Skin of body (tissue), 2 donors: Measurements from ENCODE around the gene ADAMTSL1. TPM values are rescaled to one million over a fixed set of nuclear protein-coding genes. Genes with fewer than 3 reads are reported as not detected.
A peak's percentile ranks its signal among the peaks of the same experiment; 100 is the strongest.
"Not testable (repeated sequence)": the region's sequence is repeated elsewhere in the genome, so short reads cannot be mapped to it uniquely, and the experiment has no call there.

Source experiments
- DNase-seq: peaks from one replicate; lab custom pipeline; 2025; lab: John Stamatoyannopoulos, UW
- total RNA-seq: library from RNA; depleted of rRNA; stranded (reverse); fragments of >200 nt; gene quantifications from one replicate; pipeline ENCODE4 v1.2.3, GENCODE V29; 2014

Gene ADAMTSL1
- total RNA-seq, 1 donor from 2014 or later = 37.1 TPM

GRCh38 chr9:18851069-18851795 lies 377.3 kb downstream of the ADAMTSL1 start:
- DNase-seq = no peak

DNA sequence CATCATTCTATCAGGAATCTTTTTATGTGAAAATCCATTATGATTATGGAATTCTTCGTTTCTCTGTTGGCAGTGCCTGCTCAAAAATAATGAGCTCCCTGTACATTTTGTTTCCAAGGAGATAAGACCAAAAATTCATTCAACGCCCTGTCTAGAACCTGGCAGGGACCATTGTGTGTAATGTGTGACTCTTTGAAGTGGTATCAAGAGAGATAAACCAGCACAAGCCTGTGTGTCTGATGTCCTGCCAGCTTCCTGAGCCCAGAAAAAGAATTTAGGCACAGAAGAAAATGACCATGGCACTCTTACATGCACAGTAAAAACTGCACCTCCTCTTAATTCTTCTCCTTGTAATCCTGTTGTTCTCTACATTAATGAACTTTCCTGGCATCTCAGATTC lies 381.7 kb downstream of the ADAMTSL1 start:
- DNase-seq = no peak

GRCh38 chr9:18857334-18857733 lies 383.4 kb downstream of the ADAMTSL1 start:
- DNase-seq = no peak

DNA sequence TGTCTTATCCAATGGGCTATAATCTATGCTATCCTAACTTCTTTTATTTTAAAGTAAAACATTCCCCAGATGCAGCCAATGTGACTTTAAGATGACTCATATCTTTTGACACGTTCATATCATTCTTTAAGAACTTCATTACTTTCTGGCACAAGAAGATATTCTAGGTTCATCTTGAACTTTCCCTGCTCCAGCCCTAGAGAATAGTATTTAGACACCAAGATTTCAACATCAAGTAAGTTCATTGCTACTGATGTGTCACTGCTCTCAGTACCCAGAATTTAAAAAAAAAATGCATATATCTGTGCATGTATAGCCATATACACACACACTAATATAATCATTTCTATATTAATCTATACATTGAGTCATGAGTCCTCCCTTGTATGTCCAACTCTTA lies 383.8 kb downstream of the ADAMTSL1 start:
- DNase-seq = no peak

DNA sequence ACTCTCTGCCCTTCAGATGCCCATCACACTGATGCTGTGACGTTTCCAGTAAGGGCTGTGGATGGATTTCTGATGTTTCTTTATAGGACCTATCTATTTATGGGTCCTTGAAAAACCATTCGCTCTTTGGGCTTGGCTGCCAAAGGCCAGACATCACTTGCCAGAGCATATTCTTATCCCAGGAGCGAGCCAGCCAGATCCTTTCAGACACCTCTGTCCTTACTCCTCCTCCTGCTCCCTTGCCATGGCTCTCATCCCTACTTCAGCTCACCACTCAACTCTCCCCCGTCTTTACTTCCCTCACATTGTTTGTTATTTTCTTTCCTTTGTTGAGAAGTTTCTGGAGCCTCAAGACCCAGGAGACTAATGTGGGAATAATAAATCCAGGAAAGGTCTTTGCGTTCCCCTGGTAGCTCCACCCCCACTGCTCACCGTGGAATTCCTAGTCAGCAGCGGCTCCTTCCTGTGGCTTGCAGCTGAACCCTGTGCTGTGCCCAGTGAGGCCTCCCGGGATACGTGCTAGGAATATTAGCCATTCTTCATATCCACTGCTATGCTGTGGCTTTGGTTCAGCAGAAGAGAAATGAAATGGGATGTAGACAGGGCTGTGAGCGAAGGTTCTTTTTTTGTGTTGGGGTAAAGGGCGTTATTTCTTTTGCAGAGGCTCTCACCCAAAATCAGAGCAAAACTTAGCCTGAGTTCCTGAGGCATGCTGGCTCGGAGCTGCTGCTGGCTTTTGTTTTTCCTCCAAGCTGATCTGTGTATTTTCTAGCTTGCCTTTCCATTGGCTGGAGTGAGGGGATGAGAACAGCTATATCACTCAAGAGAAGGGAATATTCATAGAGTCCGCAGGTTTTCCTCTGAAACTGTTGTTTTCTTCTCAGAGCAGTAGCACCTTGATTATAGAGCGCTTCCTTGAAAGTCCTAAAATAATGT lies 387.9 kb downstream of the ADAMTSL1 start:
- peak; percentile 75 for DNase-seq

GRCh38 chr9:18863791-18864190 lies 389.8 kb downstream of the ADAMTSL1 start:
- peak; percentile 76 for DNase-seq

GRCh38 chr9:18864516-18864915 lies 390.6 kb downstream of the ADAMTSL1 start:
- DNase-seq = no peak

DNA sequence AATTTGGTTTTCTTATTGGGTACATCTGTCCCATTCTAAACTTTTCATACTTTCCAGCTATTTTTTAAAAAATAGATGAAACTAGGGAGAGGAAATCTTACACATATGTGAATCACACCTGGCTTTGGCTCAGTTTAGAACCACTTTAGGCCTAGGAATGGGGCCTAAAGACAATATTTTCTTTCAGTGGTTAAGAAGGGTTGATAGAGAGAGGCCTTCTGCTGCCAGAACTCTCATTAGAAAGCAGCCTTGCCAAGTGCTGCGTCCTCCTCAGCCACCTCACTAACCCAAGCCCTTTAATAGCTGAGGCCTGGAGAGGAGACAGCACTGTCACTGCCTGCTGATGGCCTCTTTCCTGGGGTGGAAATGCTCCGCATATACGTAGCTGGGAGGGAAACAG lies 391.6 kb downstream of the ADAMTSL1 start:
- DNase-seq = no peak

DNA sequence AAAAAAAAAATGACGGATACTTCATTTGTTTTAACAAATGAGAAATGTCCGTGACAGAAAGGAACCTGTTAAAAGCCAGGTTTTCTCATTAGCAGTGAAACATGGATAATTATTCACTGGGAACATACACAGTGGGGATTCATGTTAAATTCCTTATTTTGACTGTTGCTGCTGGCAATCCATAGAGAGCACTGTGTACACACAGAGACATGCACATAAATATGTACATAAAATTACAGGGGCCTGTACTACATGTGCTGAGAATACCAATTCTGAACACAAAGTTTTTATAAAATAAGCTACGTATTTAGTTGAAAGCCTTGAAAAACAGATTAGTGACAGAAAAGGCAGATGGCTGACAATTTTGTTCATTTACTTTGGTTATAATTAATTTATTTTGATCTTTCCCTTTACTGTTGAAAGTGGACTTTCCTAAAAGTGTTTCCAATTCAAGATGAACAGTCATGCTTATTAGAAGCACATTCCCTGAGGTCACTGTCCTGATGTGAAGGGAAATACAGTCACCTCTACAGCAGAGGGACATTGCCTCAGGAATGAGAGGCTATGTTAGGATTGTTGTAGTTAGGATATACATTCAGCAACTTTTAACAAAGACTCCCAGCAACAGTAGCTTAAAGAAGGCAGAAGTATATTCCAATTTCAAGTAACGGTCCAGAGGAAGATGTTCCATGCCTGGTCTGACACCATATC lies 392.3 kb downstream of the ADAMTSL1 start:
- DNase-seq = no peak

GRCh38 chr9:18869725-18870124 lies 395.8 kb downstream of the ADAMTSL1 start:
- DNase-seq = no peak

DNA sequence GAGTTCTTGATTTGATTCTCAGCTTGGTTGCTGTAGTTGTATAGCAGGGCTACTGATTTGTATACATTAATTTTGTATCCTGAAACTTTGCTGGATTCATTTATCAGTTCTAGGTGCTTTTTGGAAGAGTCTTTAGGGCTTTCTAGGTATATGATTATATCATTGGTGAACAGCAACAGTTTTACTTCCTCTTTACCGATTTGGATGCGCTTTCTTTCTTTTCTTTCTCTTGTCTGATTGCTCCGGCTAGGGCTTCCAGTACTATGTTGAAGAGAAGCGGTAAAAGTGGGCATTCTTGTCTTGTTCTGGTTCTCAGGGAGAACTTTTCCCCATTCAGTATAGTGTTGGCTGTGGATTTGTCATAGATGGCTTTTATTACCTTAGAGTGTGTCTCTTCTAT lies 400.1 kb downstream of the ADAMTSL1 start:
- DNase-seq = no peak

DNA sequence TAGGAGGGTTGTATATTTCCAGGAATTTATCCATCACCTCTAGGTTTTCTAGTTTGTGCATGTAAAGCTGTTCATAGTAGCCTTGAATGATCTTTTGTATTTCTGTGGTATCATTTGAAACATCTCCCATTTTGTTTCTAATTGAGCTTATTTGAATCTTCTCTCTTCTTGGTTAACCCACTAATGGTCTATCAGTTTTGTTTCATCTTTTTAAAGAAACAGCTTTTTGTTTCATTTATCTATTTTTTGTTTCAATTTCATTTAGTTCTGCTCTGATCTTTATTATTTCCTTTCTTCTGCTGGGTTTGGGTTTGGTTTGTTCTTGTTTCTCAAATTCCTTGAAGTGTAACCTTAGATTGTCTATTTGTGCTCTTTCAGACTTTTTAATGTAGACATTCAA lies 401.0 kb downstream of the ADAMTSL1 start:
- not testable (repeated sequence) for DNase-seq

- DNase-seq = no peak
Observed at GRCh38 chr9:18877984-18878383, 404.0 kb downstream of the ADAMTSL1 start.

- DNase-seq = peak; percentile 7
Observed at GRCh38 chr9:18881758-18882157, 407.8 kb downstream of the ADAMTSL1 start.

DNA sequence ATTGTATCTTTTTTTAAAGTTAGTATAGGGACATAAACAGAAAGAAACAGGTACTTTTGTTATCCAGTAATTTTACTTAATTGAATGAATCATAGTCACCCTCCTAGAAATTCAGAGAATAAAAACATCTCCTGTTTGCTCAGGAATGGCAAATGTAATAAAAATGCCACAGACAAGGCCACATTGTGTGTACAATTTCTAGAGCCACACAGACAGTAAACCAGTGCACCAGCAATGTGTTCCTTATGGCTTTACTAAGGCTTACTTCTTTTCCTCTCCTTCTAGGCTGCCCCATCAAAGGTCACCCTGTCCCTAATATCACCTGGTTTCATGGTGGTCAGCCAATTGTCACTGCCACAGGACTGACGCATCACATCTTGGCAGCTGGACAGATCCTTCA lies 413.6 kb downstream of the ADAMTSL1 start:
- no peak for DNase-seq

DNA sequence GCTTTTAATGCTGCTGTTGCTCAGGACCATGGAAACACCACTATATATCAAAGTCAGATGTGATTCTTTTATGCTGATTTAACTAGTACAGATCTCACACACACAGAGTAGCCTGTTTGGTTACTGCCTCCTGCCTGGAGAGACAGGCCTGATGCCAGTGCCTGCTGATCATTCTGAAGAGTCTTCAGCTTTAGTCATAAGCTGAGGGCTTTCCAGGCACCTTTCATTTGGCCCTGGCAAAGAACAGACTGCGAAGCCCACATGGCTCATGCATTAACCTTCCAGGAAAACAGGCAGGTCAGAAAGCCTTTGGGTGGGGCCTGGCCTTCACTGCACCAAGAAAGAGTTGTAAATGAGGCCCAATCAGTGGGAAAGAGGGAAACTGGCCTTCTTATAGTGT lies 414.3 kb downstream of the ADAMTSL1 start:
- DNase-seq = no peak

GRCh38 chr9:18889550-18889949 lies 415.6 kb downstream of the ADAMTSL1 start:
- no peak for DNase-seq

DNA sequence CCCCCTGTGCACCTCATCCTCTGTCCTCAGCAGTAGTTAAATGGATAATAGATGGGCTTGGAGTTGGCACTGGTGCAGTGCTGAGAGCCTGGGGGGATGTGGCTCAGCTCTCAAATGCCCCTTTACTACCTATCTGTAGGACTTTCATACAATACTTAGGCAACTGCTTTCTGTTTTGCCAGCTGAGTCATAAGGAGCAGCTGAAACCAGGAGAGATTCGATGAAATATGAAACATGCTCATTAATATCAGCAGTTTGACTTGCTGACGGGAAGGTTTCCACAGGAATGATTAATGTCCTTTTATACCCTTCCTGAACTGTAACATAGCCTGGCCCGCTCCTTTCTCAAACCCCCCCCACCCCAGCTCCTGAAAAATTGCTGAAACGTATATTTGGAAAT lies 416.4 kb downstream of the ADAMTSL1 start:
- no peak for DNase-seq

GRCh38 chr9:18891946-18892670 lies 418.2 kb downstream of the ADAMTSL1 start:
- DNase-seq = no peak

- no peak for DNase-seq
Observed at GRCh38 chr9:18893046-18893445, 419.1 kb downstream of the ADAMTSL1 start.

GRCh38 chr9:18893491-18893890 lies 419.5 kb downstream of the ADAMTSL1 start:
- DNase-seq = no peak
